Measurements from ENCODE around the gene TIA1.
"Not testable (repeated sequence)": the region's sequence is repeated elsewhere in the genome, so short reads cannot be mapped to it uniquely, and the experiment has no call there.

TIA1 gene, protein sequence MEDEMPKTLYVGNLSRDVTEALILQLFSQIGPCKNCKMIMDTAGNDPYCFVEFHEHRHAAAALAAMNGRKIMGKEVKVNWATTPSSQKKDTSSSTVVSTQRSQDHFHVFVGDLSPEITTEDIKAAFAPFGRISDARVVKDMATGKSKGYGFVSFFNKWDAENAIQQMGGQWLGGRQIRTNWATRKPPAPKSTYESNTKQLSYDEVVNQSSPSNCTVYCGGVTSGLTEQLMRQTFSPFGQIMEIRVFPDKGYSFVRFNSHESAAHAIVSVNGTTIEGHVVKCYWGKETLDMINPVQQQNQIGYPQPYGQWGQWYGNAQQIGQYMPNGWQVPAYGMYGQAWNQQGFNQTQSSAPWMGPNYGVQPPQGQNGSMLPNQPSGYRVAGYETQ

DNA sequence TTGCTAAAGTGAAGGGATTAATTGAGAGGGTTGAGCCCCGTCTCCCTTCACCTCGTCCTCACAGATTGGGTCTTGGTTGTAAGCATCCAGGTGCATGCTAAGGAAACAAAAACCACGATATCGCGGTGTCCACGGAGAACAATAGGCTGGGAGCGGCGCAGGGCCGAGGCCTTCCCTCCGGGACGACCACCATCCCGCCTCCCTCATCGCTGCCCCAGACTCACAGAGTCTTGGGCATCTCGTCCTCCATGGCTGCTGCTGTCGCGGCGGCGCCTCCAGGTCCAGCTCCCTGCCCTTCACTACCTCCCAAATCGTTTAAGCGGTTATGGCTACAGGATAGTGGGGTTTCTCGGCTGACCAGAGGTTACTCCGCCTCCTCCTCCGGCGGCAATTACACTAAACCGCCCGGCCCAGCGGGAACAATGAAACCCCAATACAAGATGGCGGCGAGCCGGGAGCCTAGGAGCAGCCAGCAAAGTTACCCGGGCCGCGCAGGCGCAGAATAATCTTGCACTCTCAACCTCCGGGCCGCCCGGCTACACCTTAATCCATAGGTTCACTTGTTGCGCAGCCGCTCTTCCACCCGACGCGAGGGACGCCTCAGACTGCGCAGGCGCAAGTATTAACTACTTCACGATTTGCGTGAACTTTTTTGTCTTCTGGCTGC lies at the start of gene TIA1:
Gene TIA1, minus strand, starts transcription at position 448 of the 667 bp plus-strand sequence. Its CDS starts 198 bp downstream, at position 250.
- peak; percentile 96 for DNase-seq (ENCODE audit: low read depth in 2 of 2)

DNA sequence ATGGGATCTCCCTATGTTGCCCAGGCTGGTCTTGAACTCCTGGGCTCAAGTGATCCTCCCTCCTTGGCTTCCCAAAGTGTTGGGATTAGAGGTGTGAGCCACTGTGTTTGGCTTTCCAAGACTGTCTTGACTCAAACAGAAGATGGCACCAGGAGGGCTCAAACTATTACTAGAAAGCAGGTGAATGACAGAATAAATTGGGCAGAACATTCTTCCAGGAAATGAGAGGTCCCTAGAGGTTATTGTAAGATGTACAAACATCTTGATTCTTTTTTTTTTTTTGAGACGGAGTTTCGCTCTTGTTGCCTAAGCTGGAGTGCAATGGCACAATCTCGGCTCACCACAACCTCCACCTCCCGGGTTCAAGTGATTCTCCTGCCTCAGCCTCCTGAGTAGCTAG lies 49.4 kb upstream of the TIA1 start:
- not testable (repeated sequence) for DNase-seq (ENCODE audit: low read depth in 2 of 2)

DNA sequence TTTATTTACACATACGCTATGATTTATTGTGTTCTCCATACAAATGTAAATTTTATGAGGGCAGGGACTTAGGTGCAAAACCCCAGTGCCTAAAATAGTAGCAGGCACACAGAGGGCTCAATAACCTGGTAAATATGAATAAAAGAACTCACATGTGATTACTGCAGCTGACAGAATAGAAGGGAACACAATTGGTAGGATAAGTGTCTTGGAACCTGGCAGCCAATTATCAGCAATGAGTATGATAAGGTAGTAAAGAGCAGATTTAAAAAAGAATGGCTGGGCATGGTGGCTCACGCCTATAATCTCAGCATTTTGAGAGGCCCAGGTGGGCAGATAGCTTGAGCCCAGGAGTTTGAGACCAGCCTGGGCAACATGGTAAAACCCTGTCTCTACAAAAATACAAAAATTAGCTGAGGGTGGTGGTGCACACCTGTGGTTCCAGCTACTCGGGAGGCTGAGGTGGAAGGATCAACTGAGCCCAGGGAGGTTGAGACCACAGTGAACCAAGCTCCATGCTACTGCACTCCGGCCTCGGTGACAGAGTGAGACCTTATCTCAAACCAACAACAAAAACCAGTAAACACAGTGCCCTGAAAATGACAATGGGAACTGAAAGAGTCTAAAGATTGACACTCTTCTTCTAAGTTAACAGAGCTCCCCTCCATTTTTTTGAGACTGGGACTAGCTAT lies 35.2 kb upstream of the TIA1 start:
- DNase-seq (ENCODE audit: low read depth in 2 of 2), result no peak

DNA sequence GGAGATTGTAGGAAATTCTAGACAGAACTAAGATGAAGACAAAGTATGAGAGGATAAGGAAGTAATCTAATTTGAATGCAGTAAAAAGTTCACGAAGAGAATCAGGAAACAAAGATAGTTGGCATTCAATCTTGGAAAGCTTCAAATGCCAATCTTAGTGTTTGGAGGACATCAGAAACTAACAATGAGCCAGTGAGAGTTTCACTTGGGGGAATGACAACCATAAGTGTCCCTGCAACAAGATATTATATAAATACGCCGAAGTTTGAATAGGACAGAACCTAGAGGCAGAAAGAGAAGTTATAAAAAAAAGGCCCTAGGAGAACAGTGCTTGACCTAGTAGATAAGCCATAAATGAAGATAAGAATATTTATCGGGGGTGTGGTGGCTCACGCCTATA lies 34.0 kb upstream of the TIA1 start:
- no peak for DNase-seq (ENCODE audit: low read depth in 2 of 2)

DNA sequence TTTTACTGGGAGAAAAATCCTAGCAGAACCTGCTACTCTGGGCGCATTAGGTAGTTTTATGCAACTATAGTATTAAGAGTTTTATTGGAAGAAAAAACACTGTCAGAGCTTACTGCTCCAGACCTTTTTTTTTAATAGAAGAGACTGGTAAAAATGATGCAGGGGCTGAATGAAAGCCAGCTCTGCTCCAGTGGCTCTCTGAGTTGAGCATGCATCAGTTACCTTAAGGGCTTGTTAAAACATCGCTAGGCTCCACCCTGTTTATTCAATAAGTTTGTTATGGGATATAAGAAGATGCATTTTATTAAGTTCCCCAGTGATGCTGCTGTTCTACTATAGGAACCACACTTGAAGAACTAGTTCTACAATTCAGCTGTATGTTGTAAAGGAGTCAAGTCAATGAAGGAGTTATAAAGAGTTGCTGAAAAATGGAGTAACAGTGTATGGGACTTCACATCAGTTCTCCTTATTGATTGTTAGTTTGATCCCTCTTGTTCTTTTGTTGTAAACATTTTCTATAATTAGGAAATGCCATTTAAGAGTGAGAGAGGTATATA lies 31.9 kb upstream of the TIA1 start:
- no peak for DNase-seq (ENCODE audit: low read depth in 2 of 2)

DNA sequence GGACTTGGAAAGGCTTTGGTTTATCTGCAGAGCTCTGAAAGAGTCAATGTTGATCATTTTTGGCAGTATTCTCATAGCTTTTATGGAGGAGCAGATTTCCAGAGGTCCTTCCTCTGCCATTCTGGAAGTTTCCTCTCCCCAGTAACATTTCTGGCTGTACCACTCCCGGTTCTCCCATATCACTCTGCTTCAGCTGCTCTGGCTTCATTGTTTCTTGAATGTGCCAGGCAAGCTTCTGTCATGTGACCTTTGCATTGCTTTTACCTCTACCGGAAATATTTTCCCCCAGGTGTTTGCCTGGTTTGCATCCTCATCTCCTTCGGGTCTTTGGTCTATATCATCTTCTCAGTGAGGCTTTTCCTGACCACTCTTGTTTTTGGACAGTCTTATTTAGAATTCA lies 21.9 kb upstream of the TIA1 start:
- no peak for DNase-seq (ENCODE audit: low read depth in 2 of 2)

DNA sequence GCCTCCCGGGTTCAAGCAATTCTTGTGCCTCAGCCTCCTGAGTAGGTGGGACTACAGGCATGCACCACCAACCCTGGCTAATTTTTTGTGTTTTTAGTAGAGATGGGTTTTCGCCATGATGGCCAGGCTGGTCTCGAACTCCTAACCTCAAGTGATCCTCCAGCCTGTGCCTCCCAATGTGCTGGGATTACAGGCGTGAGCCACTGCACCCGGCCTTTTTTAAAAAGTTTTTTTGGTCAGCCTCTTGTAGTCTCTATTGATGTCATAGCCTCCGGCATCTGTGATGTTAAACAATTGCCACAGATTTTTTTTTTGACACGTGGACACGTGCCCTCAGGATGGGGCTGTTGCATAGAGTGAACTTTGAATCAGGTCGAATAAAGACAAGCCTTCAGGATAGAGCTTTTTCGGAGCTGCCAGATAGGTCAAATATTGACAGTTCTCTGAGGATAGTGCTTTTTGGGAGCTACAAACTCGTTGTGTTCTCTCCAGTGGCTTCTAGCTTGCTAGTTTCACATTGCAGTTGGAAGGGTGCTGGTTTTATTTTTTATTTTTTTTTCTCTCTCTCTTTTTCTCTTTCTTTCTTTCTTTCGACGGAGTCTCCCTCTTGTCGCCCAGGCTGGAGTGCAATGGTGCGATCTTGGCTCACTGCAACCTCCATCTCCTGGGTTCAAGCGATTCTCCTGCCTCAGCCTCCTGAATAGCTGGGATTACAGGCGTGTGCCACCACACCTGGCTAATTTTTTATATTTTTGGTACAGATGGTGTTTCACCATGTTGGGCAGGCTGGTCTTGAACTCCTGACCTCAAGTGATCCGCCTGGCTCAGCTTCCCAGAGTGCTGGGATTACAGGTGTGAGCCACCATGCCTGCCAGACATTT lies 21.2 kb upstream of the TIA1 start:
- DNase-seq (ENCODE audit: low read depth in 2 of 2), result not testable (repeated sequence)

DNA sequence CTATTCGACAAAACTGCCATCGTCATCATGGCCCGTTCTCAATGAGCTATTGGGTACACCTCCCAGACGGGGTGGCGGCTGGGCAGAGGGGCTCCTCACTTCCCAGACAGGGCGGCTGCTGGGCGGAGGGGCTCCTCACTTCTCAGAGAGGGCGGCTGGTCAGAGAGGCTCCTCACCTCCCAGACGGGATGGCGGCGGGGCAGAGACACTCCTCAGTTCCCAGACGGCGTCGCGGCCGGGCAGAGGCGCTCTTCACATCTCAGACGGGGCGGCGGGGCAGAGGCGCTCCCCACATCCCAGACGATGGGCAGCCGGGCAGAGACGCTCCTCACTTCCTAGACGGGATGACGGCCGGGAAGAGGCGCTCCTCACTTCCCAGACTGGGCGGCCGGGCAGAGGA lies 18.5 kb upstream of the TIA1 start:
- not testable (repeated sequence) for DNase-seq (ENCODE audit: low read depth in 2 of 2)

DNA sequence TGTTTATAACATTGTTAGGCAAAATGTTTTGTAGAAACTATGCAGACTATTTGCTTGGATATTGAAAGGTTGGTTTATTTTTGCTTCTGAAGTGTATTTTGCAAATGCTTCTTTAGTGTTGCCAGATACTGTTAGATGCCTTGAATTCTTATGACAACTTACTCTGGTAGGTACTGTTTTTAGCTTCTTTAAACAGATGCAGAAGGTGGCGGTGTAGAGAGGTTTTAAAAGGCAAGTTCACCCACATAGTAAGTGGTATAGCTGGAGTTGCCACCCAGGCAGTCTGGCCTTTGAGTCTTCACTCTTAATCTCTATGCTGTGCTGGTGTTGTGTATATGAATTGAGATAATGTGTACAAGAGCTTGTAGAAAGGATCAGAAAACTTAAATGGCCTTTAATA lies 13.1 kb upstream of the TIA1 start:
- no peak for DNase-seq (ENCODE audit: low read depth in 2 of 2)

DNA sequence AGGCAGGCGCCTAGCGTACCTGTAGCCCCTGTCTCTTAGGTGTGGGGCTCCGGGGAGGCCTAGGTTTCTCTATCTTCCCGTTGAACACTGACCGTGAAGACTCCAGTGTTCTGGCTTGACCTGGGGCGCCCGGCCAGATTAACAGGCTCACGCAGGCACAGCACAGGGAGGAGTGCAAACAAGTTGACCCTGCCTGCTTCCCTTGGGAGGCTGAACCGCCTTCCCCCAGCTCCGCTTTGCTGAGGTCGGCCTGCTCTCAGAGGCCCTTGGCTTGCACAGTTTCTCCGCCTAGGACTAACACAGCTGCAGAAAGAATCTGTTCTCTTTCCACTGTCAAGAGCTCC lies 10.1 kb upstream of the TIA1 start:
- no peak for DNase-seq (ENCODE audit: low read depth in 2 of 2)

DNA sequence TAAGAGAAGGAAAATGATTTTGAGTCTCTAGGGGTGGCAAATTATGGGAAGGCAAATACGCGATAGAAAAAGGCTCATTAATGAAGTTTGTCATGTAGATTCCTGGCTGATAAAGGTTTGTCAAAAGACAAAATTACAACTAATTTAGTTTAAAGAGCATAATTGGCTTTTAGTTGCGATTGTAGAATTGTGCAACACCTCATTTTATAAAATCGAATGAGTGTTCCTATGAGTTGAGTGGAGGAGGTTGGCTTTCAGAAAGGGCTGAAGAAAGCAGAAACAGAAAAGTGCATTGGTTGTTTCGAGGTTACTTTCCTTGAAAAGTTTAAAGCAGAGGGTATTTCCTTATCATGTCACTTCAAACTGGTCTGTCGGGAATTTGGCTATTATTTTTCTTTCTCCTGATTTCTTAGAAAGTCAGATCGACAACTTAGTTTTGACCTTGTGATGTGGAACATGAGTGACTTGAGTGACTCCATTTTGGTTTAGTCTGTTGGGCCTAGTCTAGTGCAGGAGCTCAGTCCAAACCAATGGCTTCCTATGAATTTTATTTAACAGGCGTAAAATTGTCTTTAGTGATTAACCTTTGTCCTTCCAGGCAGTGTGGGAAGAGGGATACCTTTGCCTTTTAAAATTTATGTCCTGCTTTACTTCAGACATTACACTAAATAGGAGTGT lies 7.3 kb upstream of the TIA1 start:
- no peak for DNase-seq (ENCODE audit: low read depth in 2 of 2)

DNA sequence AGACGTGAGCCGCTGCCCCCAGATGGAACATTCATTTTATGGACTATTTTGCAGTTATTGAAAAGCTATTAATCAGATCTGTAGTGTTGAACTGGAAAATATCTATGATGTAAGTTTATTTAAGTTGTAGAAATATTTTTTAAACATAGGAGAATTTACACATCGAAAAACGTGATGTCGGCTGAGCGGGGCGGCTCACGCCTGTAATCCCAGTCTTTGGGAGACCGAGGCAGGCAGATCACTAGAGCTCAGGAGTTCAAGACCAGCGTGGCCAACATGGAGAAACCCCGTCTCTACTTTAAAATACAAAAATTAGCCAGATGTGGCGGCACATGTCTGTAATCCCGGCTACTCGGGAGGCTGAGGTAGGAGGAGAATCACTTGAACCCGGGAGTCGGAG lies 2.0 kb upstream of the TIA1 start:
- DNase-seq (ENCODE audit: low read depth in 2 of 2), result no peak

DNA sequence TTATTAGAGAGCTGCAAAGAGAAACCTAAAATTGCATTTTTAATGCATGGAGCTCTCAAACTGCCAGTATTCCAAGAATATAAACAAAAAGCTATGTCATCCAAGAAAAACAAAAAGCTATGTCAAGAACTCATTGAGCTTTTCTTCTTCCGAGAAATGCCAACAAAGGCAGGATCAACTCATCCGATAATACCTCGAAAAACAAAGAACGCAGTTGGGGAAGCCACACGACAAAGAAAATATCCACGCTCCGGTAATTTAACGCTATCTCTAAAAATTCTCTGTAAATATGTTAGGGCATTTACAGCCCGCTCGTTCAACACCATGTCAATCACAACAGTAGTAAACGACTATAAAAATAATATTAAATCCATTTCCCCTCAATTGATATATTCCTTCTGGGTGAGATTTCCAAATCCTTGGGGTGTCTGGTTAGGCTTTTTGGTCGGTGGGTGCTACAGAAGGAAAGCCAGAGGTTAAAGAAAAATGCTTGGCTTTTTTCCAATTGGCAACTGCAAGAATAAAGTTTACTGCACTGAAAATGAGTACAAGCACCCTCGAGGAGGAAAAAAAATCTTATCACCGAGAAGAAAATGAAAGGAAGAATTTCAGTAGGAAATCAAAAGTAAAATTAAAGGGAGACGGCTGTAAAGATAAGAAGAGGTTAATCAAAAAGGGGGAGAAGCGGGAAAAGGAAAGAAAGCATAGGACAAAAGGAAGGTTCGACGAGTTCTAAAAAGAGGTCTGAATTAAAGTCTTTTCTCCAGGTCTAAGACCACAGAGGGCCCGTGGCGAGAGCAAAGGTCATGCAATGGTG lies 856 bp downstream of the TIA1 start:
- no peak for DNase-seq (ENCODE audit: low read depth in 2 of 2)

DNA sequence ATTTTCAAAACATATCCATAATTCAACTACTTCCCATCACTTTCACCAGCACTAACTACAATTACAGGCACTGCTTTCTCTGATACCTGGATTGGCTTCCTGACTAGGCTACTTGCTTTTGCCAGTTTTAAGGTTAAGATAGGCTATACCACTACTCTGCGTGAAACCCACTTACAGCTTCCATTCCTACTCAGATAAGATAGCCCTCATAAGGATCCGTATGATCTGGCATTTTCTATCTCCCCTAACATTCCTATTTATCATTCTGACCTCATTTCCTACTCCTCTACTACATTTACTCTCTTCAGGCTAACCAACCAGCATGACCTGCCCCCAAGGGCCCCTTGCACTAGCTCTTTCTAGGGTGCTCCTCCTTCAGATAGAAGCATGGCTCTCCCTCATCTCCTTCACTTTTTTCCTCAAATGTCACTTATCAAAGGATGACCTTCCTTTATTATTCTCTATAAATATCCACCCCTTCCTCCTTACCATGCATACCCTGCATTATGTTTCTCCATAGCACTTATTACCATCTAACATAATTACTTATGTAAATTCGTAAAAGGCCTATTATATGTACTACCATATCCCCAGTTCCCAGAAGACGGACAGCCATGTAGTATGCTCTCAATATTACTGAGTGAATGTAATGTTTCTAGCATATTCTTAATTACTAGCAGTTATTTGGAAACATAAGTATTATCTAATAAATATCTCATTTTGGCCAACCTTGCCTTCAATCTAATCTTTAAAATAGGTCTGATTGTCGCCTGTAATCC lies 4.4 kb downstream of the TIA1 start:
- no peak for DNase-seq (ENCODE audit: low read depth in 2 of 2)

DNA sequence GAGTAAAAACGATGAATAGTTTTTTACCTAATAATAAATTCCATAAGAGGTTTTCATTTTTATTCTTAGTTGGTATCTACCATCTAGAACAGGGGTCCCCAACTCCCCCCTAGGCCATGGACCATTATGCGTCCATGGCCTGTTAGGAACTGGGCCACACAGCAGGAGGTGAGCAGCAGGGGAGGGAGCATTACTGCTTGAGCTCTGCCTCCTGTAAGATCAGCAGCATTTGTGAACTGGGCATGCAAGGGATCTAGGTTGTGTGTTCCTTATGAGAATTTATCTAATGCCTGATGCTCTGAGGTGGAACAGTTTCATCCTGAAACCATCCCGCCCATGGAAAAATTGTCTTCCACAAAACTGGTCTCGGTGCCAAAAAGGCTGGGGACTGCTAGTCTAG lies 5.9 kb downstream of the TIA1 start:
- DNase-seq (ENCODE audit: low read depth in 2 of 2), result no peak

DNA sequence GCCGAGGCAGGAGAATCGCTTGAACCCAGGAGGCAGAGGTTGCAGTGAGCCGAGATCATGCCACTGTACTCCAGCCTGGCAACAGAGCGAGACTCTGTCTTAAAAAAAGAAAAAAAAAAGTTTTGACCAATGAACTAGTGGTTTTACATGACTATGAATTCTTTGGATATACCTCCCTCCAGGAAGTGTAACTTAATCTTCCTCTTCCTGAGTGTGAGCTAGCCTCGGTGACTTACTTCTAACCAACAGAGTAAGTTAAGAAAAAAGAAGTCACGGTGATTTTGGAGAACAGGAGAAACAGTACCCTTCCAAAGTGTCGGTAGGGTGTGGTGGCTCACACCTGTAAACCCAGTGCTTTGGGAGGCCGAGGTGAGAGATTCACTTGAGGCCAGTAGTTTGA lies 7.1 kb downstream of the TIA1 start:
- DNase-seq (ENCODE audit: low read depth in 2 of 2), result no peak

DNA sequence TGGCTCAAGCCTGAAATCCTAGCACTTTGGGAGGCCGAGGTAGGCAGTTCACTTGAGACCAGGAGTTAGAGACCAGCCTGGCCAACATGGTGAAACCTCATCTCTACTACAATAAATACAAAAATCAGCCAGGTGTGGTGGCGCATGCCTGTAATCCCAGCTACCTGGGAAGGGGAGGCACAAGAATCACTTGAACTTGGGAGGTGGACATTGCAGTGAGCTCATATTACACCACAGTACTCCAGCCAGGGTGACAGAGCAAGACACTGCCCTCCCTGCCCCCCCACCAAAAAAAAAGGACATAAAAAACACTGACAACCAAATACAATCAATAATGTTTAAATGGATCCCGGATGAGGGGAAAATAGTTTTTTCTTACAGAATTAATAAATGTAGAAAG lies 7.8 kb downstream of the TIA1 start:
- no peak for DNase-seq (ENCODE audit: low read depth in 2 of 2)

DNA sequence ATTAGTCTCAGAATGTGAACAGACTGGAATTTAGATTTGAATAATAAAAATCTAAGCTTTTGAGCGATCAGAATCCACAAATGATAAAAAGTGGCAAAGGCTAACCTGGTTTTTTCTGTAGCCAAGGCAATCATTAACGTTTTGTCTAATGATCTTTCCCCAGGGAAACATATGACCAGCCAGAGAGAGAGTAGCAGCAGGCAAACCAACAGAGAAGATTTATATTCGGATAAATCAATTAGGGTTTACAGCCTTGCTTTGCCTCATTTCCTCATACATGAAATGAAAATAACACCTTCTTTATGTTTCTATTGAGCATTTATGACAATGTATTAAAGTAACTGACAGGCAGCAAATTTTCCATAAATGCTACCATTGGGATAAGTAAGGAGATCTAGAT lies 14.5 kb downstream of the TIA1 start:
- DNase-seq (ENCODE audit: low read depth in 2 of 2), result no peak

DNA sequence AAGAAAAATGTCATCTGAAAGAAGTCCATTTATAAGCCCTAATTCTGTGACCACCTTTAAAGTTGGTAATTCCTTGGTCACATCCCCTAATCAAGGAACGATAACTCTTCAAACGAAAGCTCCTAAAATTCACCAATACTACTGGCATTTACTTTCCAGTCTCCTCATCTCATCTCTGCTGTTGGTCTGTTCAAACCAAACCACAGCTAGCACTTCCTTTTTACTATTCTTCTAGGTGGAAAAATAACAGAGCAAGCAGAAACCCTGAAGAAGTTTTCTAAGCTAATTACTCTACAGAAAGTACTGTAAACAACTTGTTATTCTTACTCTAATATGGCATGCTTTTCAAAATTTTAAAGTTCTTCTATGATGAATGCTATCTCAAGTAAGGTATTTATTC lies 21.6 kb downstream of the TIA1 start:
- DNase-seq (ENCODE audit: low read depth in 2 of 2), result no peak
